Keratinocyte (primary cell): Measurements from ENCODE around the gene RIPK3.
A peak's percentile ranks its signal among the peaks of the same experiment; 100 is the strongest.

Experiments used
- CTCF ChIP-seq, 3 experiments: IDR thresholded peaks in 1 of 3; conservative IDR thresholded peaks in 1 of 3; optimal IDR thresholded peaks in 1 of 3; 2 replicates in 2 of 3; 3 replicates in 1 of 3; pipeline versions ENCODE3 to v1.5.1; 2011; ENCODE audit warnings: low read length in 3 of 3, mild to moderate bottlenecking in 3 of 3, moderate library complexity in 2 of 3, control low read depth in 1 of 3, inconsistent platforms in 1 of 3; ENCODE audit not compliant: insufficient read depth in 2 of 3; ENCODE audit errors: extremely low read depth in 1 of 3
- EZH2 ChIP-seq: IDR thresholded peaks from one replicate; pipeline ENCODE4 v1.6.1; 2012; ENCODE audit warnings: inconsistent platforms, mild to moderate bottlenecking, low read length, moderate library complexity

GRCh38 chr14:24297190-24297964, 42.4 kb downstream of the RIPK3 start:
- TF ChIP-seq EZH2 = no peak
- TF ChIP-seq CTCF (optimal IDR thresholded peaks at IDR 0.05 in 1 of 3, IDR thresholded peaks at IDR 0.05 in 1 of 3, conservative IDR thresholded peaks at IDR 0.05 in 1 of 3; ENCODE audit: extremely low read depth in 1 of 3, insufficient read depth in 2 of 3, low read length in 3 of 3) = peak; percentile 47 to 71 (median 71)
